ENCODE results near the gene P2RY10.
"Not testable (repeated sequence)": the region's sequence is repeated elsewhere in the genome, so short reads cannot be mapped to it uniquely, and the experiment has no call there.

P2RY10 gene

DNA sequence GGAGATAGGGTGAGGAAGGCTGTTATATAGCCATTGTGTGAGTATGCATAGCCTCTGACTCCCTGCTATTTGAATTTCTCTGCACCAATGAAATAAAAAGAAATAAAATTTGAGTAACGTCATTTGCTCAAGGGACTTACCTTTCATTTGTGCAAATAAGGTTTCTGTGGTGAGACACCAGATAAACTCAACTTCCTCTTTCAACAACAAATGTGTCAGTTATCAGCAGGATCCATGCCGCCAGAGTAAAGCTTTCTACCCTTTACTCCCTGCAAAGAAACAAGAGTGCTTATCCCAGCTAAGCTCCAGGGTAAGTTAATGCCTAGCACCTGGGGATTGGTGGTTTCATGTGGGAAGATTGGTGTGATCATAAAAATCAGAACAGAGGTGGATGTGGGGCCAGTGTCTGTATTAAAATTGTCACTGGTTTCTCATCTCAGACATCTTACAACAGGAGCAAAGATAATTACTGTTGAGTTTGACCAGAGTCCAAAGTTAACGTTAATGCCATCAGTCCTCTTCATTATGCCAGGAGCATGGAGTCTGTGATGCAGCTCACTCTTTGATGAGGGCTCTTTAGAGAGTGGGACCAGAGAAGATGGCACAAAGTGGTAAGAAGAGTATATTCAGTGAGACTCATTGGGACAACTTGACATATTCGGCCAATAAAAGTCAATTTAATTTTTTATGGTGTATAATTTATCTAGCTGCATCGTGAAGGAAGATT is at the start of gene P2RY10:
P2RY10 (plus strand) TSS at position 206 of the 727 bp plus-strand sequence. CDS start 15,130 bp downstream, outside the sequence.
- DNase-seq (ENCODE audit: low read depth), result peak; percentile 6

- no peak for DNase-seq (ENCODE audit: low read depth)
Observed at GRCh38 chrX:78922754-78923153, 22.4 kb upstream of the P2RY10 start.

DNA sequence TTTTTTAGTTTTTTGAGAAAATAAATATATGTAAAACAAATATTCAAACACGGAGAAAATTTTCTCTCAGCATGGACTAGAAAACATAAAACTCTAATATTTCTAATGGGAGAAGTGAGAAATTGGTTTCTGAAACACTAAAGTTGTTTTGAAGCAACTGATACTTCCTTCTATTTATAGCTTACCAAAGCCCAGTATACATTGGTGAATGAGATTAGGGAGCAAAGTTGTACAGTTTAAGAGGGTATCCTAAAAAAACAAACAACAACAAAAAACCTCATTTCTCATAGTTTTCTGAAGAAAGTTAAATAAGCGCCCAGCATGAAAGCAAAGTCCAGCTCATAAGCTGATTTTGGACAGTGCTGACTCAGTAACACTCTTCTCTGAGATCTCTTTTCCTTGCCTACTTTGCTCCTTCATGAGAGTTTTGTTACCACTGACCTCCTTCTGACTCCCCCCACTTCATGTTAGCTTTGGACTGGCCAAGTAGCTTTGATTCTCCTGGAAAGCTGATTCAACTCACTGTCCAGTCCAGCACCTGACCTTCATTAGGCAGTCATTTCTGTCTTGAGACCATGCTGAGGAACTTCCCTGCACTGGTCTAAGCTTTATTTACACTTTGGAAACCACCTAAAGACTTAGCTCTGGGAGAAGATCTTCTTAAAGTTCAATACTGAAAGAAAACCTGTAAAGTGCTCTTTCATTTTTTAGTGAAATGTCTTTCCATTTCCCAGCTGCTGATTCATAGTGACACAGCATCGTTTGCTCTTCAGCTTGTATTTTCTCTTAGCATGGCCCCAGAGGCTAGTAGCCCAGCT is 21.8 kb upstream of the P2RY10 start:
- no peak for DNase-seq (ENCODE audit: low read depth)

- no peak for DNase-seq (ENCODE audit: low read depth)
Observed at GRCh38 chrX:78931814-78932213, 13.4 kb upstream of the P2RY10 start.

DNA sequence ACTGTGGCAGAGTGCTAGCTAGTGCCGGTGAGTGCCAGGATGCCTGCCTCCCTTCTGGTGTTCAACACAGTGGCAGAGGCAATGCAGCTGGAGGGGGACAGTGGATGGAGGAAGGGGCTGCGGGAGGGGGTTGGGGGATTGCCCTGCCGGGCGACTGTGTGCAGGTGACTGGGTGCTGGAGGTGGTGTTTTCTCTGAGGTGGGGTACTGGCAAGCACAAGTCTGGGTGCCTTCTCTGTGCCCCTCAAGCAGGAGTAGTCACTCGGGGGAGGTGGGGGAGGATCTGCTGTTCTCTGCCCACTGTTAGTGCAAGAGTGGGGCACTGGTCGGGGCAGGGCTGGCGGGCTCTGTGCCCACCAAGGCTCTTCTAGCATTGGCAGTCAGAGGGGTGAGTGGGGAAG is 10.3 kb upstream of the P2RY10 start:
- no peak for DNase-seq (ENCODE audit: low read depth)

- no peak for DNase-seq (ENCODE audit: low read depth)
Observed at GRCh38 chrX:78944351-78944750, 840 bp upstream of the P2RY10 start.

DNA sequence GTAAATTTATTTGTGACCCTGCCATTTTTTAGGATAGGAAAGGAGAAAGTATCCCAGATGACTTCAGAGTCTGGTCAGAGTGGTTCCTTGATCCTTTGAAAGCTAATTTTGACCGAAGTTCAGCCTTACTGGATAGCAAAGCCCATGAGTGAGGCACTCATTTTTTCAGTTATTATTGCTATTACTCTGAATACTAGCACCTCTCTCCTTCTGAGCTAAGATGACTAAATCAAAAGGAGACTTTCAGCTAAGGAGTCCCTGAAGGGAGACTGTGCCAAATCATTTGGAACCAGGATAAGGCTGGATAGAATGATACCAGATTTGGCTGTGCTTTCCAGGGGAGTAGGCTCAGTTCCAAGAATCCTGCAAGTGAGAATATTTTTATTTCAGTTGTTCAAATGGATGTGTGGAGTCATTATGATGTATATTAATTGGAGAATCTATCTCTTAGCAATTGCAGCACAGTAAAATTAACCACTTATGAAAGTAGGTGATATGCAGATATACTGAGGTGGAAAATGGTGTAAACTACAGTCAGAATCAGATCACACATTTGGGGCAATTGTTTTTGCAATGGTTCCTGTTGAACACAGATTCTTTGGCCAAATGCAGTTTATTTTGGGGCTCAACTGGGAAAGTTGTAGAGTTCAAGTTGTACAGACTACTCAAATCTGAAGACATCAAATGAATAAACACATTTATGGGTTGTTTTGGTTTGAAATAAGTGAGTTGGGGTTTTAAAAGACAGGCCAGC is 1.2 kb downstream of the P2RY10 start:
- DNase-seq (ENCODE audit: low read depth), result no peak

DNA sequence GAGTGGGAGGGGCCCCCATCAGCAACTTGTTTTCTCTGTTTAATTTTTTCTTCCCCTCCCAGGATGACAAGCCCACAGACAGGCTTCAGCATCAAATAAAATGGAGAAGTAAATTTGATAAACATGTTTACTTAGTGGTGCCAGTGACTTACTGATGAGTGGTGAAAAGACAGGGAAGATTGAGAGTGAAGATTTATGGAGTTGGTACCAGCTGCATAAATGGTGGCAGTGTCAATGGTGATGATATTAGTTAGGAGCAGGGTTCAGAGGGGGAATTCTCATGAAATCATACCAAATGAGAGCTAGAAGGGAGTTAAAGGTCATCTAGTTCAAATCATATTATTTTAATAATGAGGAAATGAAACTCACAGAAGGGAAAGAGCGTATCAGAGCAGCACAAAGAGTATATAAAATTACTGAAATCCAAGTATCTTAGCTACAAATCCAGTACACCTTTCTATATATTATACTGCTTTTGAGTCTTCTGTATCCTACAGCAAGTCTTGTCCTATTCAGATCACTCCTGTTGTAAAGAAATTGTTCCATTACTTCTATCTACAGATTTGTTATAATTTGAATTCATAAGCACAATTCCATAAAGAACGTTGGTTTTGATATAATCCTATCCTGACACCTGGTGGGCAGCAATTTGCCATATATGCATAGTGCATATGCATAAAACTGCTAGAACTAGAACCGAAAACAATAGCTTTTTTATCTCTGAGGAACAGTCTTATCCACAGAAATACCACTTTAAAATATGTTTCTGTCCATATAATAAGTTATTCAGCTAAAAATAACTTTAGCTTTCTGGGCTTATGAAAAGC is 5.0 kb downstream of the P2RY10 start:
- DNase-seq (ENCODE audit: low read depth), result no peak

- no peak for DNase-seq (ENCODE audit: low read depth)
Observed at GRCh38 chrX:78957049-78957767, 12.0 kb downstream of the P2RY10 start.

GRCh38 chrX:78957768-78958130 is 12.6 kb downstream of the P2RY10 start:
- DNase-seq (ENCODE audit: low read depth), result no peak

- no peak for DNase-seq (ENCODE audit: low read depth)
Observed at GRCh38 chrX:78958419-78959116, 13.4 kb downstream of the P2RY10 start.

DNA sequence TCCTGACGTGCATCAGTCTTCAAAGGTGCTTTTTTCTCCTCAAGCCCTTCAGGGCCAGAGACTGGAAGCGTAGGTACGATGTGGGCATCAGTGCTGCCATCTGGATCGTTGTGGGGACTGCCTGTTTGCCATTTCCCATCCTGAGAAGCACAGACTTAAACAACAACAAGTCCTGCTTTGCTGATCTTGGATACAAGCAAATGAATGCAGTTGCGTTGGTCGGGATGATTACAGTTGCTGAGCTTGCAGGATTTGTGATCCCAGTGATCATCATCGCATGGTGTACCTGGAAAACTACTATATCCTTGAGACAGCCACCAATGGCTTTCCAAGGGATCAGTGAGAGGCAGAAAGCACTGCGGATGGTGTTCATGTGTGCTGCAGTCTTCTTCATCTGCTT is 15.7 kb downstream of the P2RY10 start:
- no peak for DNase-seq (ENCODE audit: low read depth)

- DNase-seq (ENCODE audit: low read depth), result no peak
Observed at GRCh38 chrX:78964598-78964997, 19.4 kb downstream of the P2RY10 start.

DNA sequence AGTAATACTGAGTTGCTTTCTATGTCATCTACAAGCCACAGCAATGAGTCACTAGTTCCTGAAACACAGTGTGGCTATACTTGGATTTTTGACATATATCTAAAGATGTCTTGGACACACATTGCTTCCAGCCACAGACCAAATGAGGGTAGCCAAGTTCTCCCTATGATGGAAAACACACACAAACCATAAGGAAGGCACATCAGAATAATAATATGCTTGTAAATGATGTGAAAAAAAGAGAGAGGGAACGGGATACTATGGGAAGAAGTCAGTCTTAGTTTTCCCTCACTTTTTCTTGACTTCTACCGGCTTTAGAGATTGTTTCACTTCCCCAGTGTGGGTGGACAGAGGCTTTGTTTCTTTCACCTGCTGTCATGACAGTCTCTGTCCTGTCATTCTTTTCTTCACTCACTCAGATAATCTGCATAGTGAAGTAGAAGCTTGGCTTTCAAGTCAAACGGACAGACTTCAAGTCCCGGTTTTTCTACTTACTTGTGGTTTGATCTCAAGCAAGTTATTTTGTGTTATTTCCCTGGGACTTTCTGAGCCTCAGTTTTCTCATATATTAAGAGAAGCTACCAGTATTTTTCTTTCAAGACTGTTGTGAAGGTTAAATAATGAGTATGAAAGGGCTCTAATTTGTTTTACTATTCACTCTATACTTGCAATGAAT is 34.7 kb downstream of the P2RY10 start:
- no peak for DNase-seq (ENCODE audit: low read depth)

- no peak for DNase-seq (ENCODE audit: low read depth)
Observed at GRCh38 chrX:78989349-78989748, 44.2 kb downstream of the P2RY10 start.

GRCh38 chrX:78997870-78998558 is 52.8 kb downstream of the P2RY10 start:
- no peak for DNase-seq (ENCODE audit: low read depth)

DNA sequence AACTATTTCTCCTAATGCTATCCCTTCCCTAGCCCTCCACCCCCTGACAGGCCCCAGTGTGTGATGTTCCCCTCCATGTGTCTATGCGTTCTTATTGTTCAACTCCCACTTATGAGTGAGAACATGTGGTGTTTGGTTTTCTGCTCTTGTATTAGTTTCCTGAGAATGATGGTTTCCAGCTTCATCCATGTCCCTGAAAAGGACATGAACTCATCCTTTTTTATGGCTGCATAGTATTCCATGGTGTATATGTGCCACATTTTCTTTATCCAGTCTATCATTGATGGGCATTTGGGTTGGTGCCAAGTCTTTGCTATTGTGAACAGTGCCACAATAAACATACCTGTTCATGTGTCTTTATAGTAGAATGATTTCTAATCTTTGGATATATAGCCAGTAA is 62.3 kb downstream of the P2RY10 start:
- DNase-seq (ENCODE audit: low read depth), result not testable (repeated sequence)
